ENCODE results near the gene CATSPER1. TPM values are rescaled to one million over a fixed set of nuclear protein-coding genes. Genes with fewer than 3 reads are reported as not detected.
A peak's percentile ranks its signal among the peaks of the same experiment; 100 is the strongest.

The CATSPER1 gene
- total and polyA plus RNA-seq, 2 of the 8 experiments (the other 6 are each of a cell fraction or from before 2014, with no cell fraction given) = not detected

GRCh38 chr11:66001942-66002647 lies 24.2 kb downstream of the CATSPER1 start, which contains the start of the genes BANF1 and EIF1AD (continued):
- TF ChIP-seq CBX8 (IDR thresholded peaks at IDR 0.05; ENCODE audit: borderline replicate concordance, low read depth, low read length) = no peak
- TF ChIP-seq BACH1 (IDR thresholded peaks at IDR 0.05; ENCODE audit: low read length) = 0 out of 2 replicates have a peak, but pooled peaks have one; percentile 4
- peak; percentile 48; the same call in 1 of the 2 replicates for TF ChIP-seq GTF2F1 (IDR thresholded peaks at IDR 0.05; ENCODE audit: borderline replicate concordance, low read depth, low read length)
- no peak for TF ChIP-seq POU5F1 (IDR thresholded peaks at IDR 0.05; ENCODE audit: low read depth, low read length)
- no peak for TF ChIP-seq RNF2 (IDR thresholded peaks at IDR 0.05; ENCODE audit: borderline replicate concordance, low read depth, low read length, missing control alignments, poor library complexity, severe bottlenecking)
- TF ChIP-seq SRF (IDR thresholded peaks at IDR 0.05; ENCODE audit: low read depth, low read length) = peak; percentile 47
- peak; percentile 73; the same call in 1 of the 2 replicates for TF ChIP-seq EGR1 (IDR thresholded peaks at IDR 0.05; ENCODE audit: borderline replicate concordance, low read depth, low read length)
- no peak for TF ChIP-seq TCF12 (IDR thresholded peaks at IDR 0.05; ENCODE audit: low read depth, low read length)
- TF ChIP-seq CHD7 (IDR thresholded peaks at IDR 0.05; ENCODE audit: insufficient replicate concordance, low read length) = no peak
- TF ChIP-seq KDM1A (IDR thresholded peaks at IDR 0.05; ENCODE audit: borderline replicate concordance, low read length) = peak; percentile 55; the same call in 1 of the 2 replicates
